K562 (cell line): ENCODE measurements around the gene ANAPC5. TPM values are rescaled to one million over a fixed set of nuclear protein-coding genes. Genes with fewer than 3 reads are reported as not detected.

Source experiments
- ARHGAP35 ChIP-seq: fragments of 450-650 bp; IDR thresholded peaks from 2 replicates; pipeline ENCODE4 v1.6.1; 2018; ENCODE audit not compliant: partially characterized antibody
- ARID2 ChIP-seq: fragments of 450-650 bp; IDR thresholded peaks from 2 replicates; pipeline ENCODE4 v1.6.1; 2017; ENCODE audit warnings: antibody characterized with exemption, mild to moderate bottlenecking
- ATF1 ChIP-seq, 2 experiments: fragments of 450-650 bp in 1 of 2; IDR thresholded peaks; 2 replicates each; pipeline ENCODE4 v1.6.1; 2016; ENCODE audit warnings: missing compliant biosample characterization in 1 of 2, missing genetic modification characterization in 1 of 2
- CCAR2 ChIP-seq: fragments of 200-400 bp; formaldehyde crosslinking; IDR thresholded peaks from 2 replicates; pipeline ENCODE4 v1.6.1; 2017; ENCODE audit warnings: mild to moderate bottlenecking, low read depth, low read length
- CHCHD3 ChIP-seq: fragments of 250-450 bp; sonication (Bioruptor Pico); IDR thresholded peaks from 2 replicates; pipeline ENCODE4 v2.1.2; 2022; ENCODE audit warnings: mild to moderate bottlenecking
- CHD1 ChIP-seq: fragments of 200-600 bp; sonication (generic); IDR thresholded peaks from one replicate; pipeline ENCODE4 v1.6.1; 2012; ENCODE audit warnings: mild to moderate bottlenecking, moderate library complexity, low read length, inconsistent platforms
- CREM ChIP-seq: IDR thresholded peaks from 2 replicates; pipeline ENCODE4 v1.6.1; 2014; ENCODE audit warnings: antibody characterized with exemption, low read depth
- CTBP1 ChIP-seq: fragments of 450-650 bp; IDR thresholded peaks from 2 replicates; pipeline ENCODE4 v1.6.1; 2016; ENCODE audit warnings: borderline replicate concordance
- EP300 ChIP-seq: IDR thresholded peaks from 2 replicates; pipeline ENCODE4 v1.6.1; 2012; ENCODE audit warnings: low read length, improper control_type of control experiment
- ERF ChIP-seq: fragments of 450-650 bp; formaldehyde crosslinking; IDR thresholded peaks from 2 replicates; pipeline ENCODE4 v1.4.0; 2020; ENCODE audit warnings: mild to moderate bottlenecking, mixed read lengths
- FOXP1 ChIP-seq: sonication (generic); formaldehyde crosslinking; IDR thresholded peaks from 2 replicates; pipeline ENCODE4 v1.8.0; 2022; ENCODE audit warnings: mild to moderate bottlenecking, missing genetic modification reagents
- MECOM ChIP-seq: fragments of 250-450 bp; sonication (Bioruptor Pico); IDR thresholded peaks from 2 replicates; pipeline ENCODE4 v1.8.0; 2022; ENCODE audit warnings: inconsistent platforms
- NR2C1 ChIP-seq, 2 experiments: fragments of 450-650 bp; IDR thresholded peaks; 2 replicates each; pipeline ENCODE4 v1.6.1; 2017; ENCODE audit warnings: mild to moderate bottlenecking in 2 of 2, antibody characterized with exemption in 1 of 2, inconsistent platforms in 1 of 2, missing compliant biosample characterization in 1 of 2, missing genetic modification characterization in 1 of 2
- POLR2H ChIP-seq: IDR thresholded peaks from 2 replicates; pipeline ENCODE4 v1.6.1; 2016; ENCODE audit warnings: missing genetic modification characterization, low read depth, mild to moderate bottlenecking, control low read depth, missing compliant biosample characterization, moderate library complexity
- RBM17 ChIP-seq: fragments of 200-400 bp; formaldehyde crosslinking; IDR thresholded peaks from 2 replicates; pipeline ENCODE4 v1.6.1; 2017; ENCODE audit warnings: low read depth, mild to moderate bottlenecking, low read length, borderline replicate concordance
- SMAD4 ChIP-seq: fragments of 250-450 bp; sonication (Bioruptor Pico); conservative IDR thresholded peaks from 2 replicates; pipeline ENCODE4 v1.8.0; 2021; ENCODE audit warnings: inconsistent platforms, mild to moderate bottlenecking, moderate library complexity
- SMARCE1 ChIP-seq: fragments of 450-650 bp; IDR thresholded peaks from 2 replicates; pipeline ENCODE4 v1.7.1; 2016; ENCODE audit warnings: mild to moderate bottlenecking
- TFAM ChIP-seq: fragments of 250-450 bp; sonication (Bioruptor Pico); conservative IDR thresholded peaks from 2 replicates; pipeline ENCODE4 v1.5.0; 2021; ENCODE audit warnings: mild to moderate bottlenecking, moderate library complexity
- YBX1 ChIP-seq: fragments of 450-650 bp; IDR thresholded peaks from 2 replicates; pipeline ENCODE4 v1.7.1; 2016; ENCODE audit warnings: mild to moderate bottlenecking
- ZEB2 ChIP-seq: fragments of 450-650 bp; IDR thresholded peaks from 2 replicates; pipeline ENCODE4 v1.6.1; 2016
- ZNF253 ChIP-seq: fragments of 250-450 bp; sonication (Bioruptor Pico); conservative IDR thresholded peaks from 2 replicates; pipeline ENCODE4 v1.6.1; 2021; ENCODE audit warnings: mild to moderate bottlenecking
- ZNF3 ChIP-seq: fragments of 250-450 bp; sonication (Bioruptor Pico); IDR thresholded peaks from 2 replicates; pipeline ENCODE4 v1.5.0; 2021; ENCODE audit warnings: mild to moderate bottlenecking, moderate library complexity
- ZNF324 ChIP-seq: fragments of 250-450 bp; sonication (Bioruptor Pico); IDR thresholded peaks from 2 replicates; pipeline ENCODE4 v1.4.0; 2020; ENCODE audit warnings: mild to moderate bottlenecking
- ZNF699 ChIP-seq: fragments of 250-450 bp; sonication (Bioruptor Pico); IDR thresholded peaks from 2 replicates; pipeline ENCODE4 v1.8.0; 2021; ENCODE audit warnings: mild to moderate bottlenecking, moderate library complexity; ENCODE audit not compliant: insufficient replicate concordance
- ZNF717 ChIP-seq: fragments of 250-450 bp; sonication (Bioruptor Pico); IDR thresholded peaks from 2 replicates; pipeline ENCODE4 v1.5.0; 2021
- polyA plus RNA-seq, 8 experiments: library from polyadenylated mRNA; depleted of rRNA in 4 of 8; stranded (reverse) in 5 of 8; unstranded in 3 of 8; fragments of >200 nt; fragmentation: Nextera tagmentation in 2 of 8; fragmentation: Illumina TruSeq in 1 of 8; extraction: Ambion mirVana in 2 of 8; extraction: Trizol in 1 of 8; gene quantifications; 2 replicates each; pipeline versions ENCODE4 v1.2.1 to v1.2.3, GENCODE V29; 2011 to 2014; ENCODE audit warnings: inconsistent platforms in 1 of 8, missing spikeins in 1 of 8
- total RNA-seq, 7 experiments: library from RNA; depleted of rRNA in 6 of 7; stranded (reverse); fragments of >200 nt in 6 of 7; fragmentation: Illumina TruSeq in 2 of 7; extraction: Trizol in 2 of 7; gene quantifications; 2 replicates each; pipeline versions ENCODE4 v1.2.1 to v1.2.3, GENCODE V29; 2011 to 2021; ENCODE audit warnings: low replicate concordance in 1 of 7
- TF ChIP-seq, protein P1 (sequence below): sonication (generic); formaldehyde crosslinking; IDR thresholded peaks from 2 replicates; pipeline ENCODE4 v1.8.1; 2023; ENCODE audit warnings: missing genetic modification reagents, mild to moderate bottlenecking, borderline replicate concordance
- TF ChIP-seq, protein P2 (sequence below), 2 experiments: fragments of 250-450 bp in 1 of 2; fragments of 450-650 bp in 1 of 2; sonication (Bioruptor Pico) in 1 of 2; IDR thresholded peaks; 2 replicates each; pipeline versions ENCODE4 v1.6.1 to v1.8.0; 2016 to 2021; ENCODE audit warnings: mild to moderate bottlenecking in 2 of 2, moderate library complexity in 2 of 2, missing compliant biosample characterization in 1 of 2, missing genetic modification characterization in 1 of 2

Gene ANAPC5
- total and polyA plus RNA-seq, 9 of the 15 experiments (the other 6 are each of a cell fraction or from before 2014, with no cell fraction given): 136 to 315 (median 197) TPM

DNA sequence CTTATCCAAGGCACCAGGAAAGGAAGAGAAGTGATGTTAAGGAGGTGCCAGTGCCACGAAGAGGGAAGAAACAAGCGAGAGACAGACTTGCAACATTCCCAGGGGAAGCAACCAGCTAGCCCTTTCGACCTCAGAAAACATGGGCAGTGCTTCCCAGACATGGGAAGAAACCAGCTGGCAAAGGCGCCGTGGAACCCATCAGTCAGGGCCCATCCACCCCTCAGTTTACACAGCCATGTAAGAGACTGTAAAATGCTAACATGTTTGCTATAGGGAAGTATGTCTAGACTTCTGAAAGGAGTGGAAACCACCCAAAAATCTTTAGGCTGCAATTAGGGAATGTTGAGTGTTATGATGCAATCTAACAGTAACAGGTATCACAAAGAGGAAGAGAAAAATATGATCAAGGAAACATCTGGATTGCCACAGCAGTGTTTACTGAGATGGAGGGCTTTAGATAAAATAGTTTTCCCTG, 26.3 kb downstream of the ANAPC5 start (continued):
- TF ChIP-seq, protein P1, sequence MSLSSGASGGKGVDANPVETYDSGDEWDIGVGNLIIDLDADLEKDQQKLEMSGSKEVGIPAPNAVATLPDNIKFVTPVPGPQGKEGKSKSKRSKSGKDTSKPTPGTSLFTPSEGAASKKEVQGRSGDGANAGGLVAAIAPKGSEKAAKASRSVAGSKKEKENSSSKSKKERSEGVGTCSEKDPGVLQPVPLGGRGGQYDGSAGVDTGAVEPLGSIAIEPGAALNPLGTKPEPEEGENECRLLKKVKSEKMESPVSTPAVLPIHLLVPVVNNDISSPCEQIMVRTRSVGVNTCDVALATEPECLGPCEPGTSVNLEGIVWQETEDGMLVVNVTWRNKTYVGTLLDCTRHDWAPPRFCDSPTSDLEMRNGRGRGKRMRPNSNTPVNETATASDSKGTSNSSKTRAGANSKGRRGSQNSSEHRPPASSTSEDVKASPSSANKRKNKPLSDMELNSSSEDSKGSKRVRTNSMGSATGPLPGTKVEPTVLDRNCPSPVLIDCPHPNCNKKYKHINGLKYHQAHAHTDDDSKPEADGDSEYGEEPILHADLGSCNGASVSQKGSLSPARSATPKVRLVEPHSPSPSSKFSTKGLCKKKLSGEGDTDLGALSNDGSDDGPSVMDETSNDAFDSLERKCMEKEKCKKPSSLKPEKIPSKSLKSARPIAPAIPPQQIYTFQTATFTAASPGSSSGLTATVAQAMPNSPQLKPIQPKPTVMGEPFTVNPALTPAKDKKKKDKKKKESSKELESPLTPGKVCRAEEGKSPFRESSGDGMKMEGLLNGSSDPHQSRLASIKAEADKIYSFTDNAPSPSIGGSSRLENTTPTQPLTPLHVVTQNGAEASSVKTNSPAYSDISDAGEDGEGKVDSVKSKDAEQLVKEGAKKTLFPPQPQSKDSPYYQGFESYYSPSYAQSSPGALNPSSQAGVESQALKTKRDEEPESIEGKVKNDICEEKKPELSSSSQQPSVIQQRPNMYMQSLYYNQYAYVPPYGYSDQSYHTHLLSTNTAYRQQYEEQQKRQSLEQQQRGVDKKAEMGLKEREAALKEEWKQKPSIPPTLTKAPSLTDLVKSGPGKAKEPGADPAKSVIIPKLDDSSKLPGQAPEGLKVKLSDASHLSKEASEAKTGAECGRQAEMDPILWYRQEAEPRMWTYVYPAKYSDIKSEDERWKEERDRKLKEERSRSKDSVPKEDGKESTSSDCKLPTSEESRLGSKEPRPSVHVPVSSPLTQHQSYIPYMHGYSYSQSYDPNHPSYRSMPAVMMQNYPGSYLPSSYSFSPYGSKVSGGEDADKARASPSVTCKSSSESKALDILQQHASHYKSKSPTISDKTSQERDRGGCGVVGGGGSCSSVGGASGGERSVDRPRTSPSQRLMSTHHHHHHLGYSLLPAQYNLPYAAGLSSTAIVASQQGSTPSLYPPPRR: no peak
- TF ChIP-seq ZNF253 (no peak), CHCHD3 (CRISPR knock-in tag) (no peak), ATF1 (CRISPR knock-in tag; IDR thresholded peaks at IDR 0.05) (no peak), ATF1 (tag; IDR thresholded peaks at IDR 0.05) (no peak), ZEB2 (peak; percentile 87), YBX1 (no peak), EP300 (peak; percentile 78; the same call in 1 of the 2 replicates), RBM17 (no peak), CHD1 (no peak), SMARCE1 (peak; percentile 81; the same call in 1 of the 2 replicates), NR2C1 (IDR thresholded peaks at IDR 0.05) (no peak), NR2C1 (tag; IDR thresholded peaks at IDR 0.05) (peak; percentile 65), CTBP1 (peak; percentile 88), ZNF699 (CRISPR knock-in tag) (no peak), ARID2 (no peak), ERF (no peak), POLR2H (tag) (peak; percentile 61; the same call in 1 of the 2 replicates), FOXP1 (CRISPR knock-in tag) (no peak), ARHGAP35 (no peak), ZNF717 (CRISPR knock-in tag) (no peak), CCAR2 (no peak), CREM (no peak), ZNF3 (CRISPR knock-in tag) (no peak), ZNF324 (CRISPR knock-in tag) (no peak), SMAD4 (CRISPR knock-in tag) (peak; percentile 98), TFAM (CRISPR knock-in tag) (no peak), MECOM (CRISPR knock-in tag) (peak; percentile 67; the same call in 1 of the 2 replicates)
- TF ChIP-seq, protein P2, sequence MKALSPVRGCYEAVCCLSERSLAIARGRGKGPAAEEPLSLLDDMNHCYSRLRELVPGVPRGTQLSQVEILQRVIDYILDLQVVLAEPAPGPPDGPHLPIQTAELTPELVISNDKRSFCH (CRISPR knock-in tag; IDR thresholded peaks at IDR 0.05): no peak
- TF ChIP-seq, protein P2 (tag; IDR thresholded peaks at IDR 0.05): 0 out of 2 replicates have a peak, but pooled peaks have one; percentile 32
